TTC549 (cell line): ENCODE results near the gene ADAMTS14.

ENCODE experiments used
- FAIRE-seq: peaks from 2 replicates; lab custom pipeline; 2012; peaks lifted over from hg19 to GRCh38; lab: Jason Lieb, UNC

The ADAMTS14 gene

DNA sequence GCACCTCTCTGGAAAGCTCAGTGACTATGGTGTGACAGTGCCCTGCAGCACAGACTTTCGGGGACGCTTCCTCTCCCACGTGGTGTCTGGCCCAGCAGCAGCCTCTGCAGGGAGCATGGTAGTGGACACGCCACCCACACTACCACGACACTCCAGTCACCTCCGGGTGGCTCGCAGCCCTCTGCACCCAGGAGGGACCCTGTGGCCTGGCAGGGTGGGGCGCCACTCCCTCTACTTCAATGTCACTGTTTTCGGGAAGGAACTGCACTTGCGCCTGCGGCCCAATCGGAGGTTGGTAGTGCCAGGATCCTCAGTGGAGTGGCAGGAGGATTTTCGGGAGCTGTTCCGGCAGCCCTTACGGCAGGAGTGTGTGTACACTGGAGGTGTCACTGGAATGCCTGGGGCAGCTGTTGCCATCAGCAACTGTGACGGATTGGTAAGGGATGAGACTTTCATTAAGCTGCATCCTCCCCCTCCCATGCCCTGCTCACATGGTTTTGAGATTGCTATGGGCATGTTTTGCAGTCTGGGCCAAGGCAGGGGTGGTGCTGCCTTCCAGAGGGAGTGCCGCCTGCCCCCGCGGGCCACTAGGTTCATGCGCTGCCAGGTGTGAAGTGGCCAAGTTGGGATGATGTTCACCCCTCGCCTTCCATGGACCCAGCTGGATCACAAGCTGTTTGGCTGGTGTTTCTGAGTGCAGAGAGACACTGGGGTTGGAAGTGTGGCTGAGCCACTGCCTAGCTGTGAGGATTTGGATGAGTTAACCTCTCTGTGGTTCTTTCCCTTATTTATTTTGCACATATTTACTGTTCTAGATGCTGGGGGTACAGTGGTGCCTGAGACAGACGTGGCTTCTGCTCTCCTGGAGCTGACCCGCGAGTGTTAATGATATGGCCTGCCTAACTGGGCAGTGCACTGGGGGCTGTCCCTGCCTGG lies 2.5 kb downstream of the ADAMTS14 start:
- FAIRE-seq, result no peak

DNA sequence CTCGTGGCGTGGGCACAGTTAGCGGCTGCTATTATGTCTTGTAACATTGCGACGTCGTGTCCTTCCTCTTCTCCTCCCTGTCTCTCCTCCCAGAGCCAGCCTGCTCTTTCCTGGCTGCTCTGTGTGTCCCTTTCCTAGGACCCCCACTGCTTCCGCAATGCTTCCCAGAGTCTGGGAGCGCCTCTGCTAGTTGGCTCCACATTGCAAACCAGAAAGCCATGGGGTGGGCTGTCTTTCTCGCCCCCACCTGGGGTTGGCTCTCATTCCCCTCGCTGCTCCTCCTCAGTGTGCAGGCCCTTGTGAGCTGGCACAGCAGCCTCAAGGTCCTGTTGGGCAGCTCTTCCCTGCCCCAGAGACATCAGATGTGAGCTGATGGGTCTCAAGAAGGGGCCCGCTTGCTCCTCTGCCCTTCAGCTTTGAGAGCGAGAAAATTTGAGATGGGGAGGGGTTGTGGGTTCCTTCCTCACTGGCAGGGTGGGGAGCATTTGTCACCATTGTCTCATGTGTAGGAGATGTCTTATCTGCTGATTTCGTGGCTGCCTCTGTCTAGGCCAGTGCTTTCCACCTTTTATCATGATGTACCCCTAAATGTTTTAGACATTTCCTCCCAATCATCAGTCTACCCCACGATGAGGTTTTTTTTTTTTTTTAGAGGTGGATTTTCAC lies 3.3 kb downstream of the ADAMTS14 start:
- FAIRE-seq, result no peak

DNA sequence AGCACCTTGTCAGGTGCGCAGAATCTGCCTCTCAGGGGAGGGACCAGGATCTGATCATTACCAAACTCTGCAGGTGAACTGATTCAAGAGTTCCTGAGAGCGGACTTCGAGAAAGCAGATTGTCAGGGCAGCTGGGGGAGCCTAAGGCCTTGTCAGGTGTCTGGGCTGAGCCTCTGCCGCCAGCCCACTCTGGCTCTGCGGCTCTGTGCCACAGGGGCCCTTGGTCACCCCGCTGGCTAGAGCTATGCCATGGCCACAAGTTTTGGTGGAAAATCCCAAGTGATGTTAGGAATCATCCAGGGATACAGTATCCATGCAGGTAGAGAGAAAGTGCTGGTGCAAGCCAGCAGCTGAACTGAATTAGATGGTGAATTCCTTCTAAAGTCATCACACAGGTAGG lies 4.2 kb downstream of the ADAMTS14 start:
- no peak for FAIRE-seq

DNA sequence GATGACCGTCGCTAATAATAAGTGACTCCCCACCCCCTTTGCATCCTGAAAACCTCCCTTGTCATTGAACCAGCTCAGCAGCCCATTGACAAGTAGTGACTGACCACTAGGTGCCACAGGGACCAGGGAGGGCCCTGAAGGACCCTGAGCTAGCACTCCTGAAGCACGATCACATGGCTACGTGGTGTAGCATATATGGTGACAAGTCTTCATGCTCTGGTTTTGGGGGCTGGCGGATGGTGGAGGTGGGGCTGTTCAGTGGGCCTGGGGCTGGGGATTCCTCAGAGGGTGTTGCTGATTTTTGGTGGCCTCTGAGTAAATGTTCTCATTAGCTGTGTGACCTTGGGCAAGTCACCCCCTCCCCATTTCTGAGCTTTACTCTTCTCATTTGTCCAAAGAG lies 4.7 kb downstream of the ADAMTS14 start:
- no peak for FAIRE-seq

DNA sequence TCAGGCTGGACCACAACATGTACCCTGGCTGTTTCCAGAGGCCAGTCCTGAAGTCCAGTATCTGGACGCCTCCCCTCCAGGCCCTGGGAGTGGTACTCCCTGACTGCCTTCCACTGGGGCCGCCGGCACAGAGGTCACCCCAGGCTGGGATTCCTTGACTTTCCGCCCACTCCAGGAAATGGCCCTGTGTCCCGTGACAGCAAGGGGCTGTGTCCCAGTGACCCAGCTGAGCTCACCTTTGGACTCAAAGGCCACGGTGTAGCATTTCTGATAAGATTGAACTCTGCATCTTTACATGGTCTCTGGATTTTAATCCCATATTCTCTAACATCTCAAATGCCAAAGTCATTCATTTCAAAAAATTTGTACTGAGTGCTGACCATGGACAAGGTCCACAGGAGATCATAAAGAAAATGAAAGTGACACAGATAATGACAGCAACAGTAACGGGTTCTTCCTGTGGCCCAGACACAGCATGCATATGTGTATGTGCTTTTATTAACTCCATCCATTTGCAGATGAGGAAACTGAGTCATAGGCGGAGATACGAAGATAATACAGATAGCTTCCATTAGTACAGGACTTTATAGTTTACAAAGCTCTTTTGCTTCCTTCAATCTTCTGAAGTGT lies 5.4 kb downstream of the ADAMTS14 start:
- FAIRE-seq, result no peak

DNA sequence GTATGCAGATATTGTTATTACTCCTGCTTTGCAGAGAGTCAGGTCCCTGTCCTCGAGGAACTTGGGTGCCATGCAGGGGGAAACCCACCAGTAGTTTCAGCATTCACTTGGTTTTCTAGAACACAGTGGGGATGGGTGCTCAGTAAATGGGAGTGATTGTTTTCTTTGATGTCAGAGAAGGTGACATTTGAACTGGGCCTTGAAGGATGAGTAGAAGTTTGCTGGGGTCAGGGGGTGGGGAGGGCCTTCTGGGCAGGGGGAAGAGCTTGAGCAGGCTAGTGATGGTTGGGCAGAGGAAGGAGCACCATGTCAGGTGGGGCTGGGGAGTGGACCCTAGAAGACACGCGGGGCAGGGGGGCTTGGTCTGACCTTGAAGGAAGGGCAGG lies 5.9 kb downstream of the ADAMTS14 start:
- no peak for FAIRE-seq

DNA sequence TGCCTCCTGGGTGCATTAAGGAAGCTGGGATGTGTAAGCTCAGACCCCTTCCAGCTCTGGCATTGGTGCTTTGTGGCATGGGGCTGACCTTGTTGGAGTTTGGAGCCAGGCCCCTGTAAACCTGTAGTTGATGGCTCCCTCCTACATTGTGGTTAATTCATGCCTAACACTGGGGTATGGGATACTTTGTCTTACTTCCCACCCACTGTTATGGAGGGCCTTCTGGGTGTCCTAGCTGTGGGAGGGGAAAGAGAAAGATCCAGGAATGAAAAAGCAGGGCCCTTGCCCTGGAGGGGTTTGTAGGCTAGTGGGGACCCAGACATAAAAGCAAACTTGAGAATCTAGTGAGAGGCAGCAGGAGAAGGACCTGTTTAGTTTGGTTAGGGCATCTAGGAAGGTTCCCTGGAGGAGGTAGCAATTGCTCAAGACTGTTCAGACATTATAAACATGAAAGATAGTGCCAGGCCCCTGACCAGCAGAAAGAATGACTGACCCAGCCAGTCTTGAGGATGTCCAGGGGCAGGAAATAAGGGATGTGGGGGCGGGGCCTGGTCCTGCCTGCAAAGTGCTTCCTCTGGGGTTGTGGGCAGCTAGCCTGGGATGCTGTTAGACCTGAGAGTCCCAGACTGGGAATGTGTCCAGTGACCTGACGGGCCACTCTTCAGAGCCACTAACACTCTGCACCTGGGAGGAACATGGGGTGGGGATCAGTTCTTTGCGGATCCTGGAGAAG lies 6.6 kb downstream of the ADAMTS14 start:
- no peak for FAIRE-seq

DNA sequence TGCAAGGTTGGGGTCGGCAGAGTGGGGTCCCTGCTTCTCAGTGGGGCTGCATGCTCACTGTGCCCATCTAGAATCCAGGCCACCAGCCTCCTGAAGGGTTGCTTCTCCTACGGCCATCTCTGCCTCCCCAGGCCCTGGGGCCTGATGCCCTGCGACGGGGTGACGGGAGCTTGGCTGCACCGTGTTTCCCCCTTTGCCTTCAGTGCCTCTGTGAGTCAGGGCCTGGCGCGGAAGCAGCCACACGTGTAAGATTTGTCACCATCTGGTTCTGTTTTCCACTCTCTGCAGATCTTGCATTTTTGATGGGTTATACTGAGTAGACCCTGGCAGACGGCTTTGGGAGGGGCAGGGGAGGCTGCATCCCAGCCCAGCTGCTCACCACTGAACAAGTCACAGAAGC lies 7.2 kb downstream of the ADAMTS14 start:
- FAIRE-seq, result no peak

DNA sequence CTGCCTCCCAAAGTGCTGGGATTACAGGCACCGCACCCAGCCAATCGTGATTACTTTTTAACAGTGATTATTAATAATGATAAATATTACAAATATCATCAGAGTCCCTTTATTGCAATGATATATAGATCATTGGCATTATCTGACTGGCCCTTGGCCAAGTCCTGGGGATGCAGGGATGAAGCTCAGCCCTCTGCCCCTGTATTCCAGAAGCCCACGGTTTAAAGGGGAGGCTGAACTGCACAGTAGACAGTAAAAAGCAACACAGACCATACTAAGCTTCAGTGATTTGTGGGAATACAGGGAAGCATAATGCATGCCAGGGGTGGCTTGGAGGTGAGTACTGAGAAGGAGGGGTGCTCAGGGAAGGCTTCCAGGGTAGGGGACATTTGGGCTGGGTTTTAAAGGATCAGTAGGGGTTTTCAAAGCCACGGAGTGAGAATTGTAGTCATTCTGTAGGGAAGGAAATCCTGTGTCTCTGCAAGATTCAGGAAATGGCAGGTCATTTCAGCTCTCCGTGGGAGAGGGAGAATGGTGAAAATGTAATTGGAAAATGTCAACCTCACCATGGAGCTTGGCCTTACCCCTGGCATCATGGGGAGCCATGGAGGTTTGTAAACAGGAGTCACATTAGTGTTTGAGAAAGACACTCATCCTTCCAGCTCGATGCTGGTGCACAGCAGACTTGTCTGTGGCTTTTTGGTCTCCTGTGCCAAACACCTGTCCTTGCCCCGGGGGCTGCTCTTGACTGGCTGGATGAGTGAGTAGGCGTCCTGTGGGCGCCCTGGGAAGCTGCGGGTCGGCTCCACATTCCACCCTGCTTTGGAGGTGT lies 8.8 kb downstream of the ADAMTS14 start:
- no peak for FAIRE-seq

DNA sequence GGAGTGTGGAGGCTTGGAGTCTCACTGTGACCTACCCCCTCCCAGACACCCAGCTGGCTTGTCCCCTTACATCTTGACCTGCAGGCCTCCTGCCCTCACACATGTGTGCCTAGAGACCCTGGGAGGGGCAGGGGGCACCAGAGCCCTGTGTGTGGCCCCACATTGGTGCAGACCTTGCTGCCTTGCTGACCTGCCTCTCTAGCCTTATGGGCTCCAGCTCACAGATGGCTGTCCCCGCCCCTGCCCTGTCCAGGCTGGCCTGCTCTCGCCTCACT lies 9.4 kb downstream of the ADAMTS14 start:
- FAIRE-seq, result no peak

DNA sequence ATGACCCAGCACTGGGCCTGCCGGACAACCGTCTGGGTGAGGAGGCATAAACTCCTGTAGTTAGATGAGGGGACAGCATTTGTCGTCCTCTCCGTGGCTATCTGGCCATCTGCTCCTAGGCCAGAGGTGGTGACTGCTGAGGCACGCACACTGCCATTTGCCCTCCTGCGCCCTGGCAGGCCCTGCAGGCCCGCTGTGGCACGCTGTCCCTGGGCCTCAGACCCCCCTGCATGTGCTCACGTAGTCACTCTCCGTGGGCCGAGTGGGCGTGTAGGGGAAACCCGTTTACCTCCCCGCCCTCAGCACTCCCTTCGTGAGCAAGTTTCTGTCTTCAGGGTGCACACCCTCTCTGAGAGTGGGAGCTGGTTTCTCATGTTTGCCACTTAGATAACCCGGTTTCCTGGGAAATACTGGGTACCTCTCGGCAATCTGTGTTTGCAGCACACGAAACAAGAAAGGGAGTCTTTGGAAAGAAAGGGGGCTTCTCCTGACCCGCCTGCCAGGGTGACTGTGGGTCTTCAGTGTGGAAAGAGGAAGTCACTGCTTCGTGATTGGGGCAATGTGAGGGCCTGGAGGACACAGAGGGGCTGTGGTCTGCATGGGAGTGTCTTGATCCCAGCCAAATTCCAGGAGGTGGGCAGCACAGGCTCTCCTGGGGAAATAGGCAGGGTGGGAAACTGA lies 10.8 kb downstream of the ADAMTS14 start:
- FAIRE-seq, result no peak

DNA sequence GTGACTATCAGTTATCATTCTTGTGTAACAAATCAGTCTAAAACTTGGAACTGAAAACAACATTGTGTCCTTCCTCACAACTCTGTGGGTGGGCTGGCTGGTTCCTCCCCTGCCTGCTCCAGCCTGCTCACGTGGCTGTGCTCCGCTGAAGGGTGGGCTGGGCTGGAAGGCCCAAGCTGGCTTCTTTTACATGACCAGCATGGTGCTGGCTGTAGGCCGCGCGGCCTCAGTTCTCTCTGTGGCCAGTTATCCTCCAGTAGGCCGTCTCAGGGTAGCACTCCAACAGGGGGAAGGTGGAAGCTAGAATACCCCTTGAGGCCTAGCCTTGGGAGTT lies 11.3 kb downstream of the ADAMTS14 start:
- FAIRE-seq, result no peak

DNA sequence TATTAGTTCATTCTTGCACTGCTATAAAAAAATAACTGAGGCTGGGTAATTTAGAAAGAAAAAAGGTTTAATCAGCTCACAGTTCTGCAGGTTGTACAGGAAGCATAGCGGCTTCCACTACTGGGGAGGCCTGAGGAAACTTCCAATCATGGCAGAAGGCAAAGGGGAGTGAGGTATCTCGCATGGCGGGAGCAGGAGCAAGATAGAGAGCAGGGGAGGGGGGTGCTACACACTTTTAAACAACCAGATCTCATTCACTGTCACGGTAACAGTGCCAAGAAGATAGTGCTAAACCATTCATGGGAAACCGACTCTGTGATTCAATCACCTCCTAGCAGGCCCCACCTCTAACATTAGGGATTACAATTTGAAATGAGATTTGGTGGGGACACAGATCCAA lies 11.6 kb downstream of the ADAMTS14 start:
- FAIRE-seq, result no peak

DNA sequence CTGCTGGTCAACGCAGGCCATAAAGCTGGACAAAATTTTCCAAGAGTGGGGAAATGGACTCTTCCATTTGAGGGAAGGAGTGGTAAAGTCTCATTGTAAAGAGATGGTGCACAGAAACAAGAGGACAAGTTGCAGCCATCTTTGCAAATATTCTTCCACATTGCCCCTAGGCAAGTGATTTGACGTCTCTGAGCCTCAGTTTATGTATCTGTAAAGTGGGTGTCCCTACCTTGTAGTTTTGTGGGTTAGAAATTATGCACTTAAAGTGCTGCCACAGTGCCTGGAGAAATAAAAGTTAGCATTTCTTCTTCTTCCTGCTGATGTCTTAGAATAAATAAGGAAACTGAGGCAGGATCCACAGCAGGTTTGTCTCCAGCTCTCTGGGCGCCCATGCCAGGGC lies 12.1 kb downstream of the ADAMTS14 start:
- no peak for FAIRE-seq

DNA sequence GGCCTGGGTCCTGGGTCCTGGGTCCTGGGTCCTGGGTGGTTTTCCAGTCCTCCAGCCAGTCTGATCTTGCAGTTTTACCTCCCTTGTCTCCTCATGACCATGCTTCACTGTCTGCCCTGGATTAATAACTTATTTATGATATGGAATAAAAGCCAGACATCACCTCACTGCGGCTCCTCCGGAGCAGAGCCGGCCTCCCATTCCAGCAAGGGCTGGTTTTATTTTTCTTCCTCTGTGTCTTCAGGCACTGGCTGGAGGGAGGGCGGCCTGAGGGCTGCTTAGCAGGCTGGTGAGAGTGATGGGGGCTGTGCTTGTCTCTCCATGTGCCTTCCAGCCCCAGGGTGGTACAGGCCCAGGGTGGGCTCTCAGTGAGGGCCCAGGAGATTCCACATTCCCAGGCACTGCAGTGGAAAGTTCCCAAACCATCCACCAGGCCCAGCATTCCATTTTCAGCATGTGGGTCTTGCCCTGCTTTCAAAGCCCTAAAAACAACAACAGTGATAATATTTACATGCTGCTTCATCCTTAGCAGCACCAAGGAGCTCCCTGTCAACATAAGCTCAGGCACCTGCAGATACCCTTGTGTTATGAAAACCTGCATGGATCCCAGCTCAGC lies 12.6 kb downstream of the ADAMTS14 start:
- FAIRE-seq, result no peak

DNA sequence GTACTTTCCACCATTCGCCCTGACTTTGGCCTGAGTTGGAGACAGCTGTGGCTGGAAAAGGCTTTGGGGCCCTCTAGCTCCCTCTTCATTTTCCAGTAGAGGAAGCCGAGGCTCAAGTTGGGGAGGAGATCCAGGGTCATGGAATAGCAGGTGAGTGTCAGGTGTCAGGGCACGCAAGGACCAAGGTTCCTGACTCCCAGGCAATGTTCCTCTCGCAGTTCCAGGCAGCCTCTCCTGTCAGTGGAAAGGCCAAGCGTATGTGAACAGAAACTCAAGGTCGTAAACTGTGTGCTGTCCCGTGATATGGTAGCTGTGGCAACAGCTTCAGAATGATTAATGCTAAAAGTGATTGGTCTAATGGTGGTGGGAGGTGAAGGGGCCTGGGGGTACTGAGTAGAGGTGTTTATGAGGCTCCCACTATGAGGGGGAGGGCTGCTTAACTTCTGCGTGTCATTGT lies 13.2 kb downstream of the ADAMTS14 start:
- FAIRE-seq, result no peak

DNA sequence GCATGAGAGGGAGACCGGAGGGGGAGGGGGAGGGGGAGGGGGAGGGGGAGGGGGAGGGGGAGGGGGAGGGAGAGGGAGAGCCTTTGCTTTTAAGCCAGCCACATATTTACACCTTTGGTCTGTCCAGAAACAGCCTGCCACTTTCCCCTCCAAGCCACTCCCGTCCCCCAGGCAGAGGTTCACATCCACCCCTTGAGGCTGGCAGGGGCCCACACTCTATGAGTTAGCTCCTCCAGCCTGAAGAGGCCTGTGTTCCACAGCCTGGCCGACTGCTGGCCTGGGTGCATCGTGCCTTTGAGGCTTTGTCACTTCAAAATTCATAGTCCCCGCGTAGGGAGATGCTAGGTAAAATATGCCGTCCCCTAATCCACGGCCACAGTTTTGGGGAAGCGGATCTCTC lies 16.5 kb downstream of the ADAMTS14 start:
- no peak for FAIRE-seq

DNA sequence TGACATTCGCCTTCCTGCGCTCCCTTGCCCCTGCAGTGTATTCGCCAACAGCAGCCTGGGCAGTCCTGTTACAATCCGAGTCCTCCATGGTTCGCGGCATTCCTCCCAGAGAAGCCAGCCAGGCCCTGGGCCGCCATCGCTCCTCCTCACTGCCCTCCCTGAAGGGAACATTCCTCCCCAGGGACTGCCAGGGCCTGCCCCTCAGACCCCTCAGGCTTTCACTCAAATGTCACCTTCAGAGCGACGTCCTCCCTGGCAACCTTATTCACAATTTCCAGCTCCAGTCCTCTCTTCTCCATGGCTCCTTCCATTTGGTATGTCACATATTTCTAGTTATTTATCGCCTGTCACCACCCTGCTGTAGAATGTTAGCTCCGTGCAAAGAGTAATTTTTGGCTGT lies 17.4 kb downstream of the ADAMTS14 start:
- FAIRE-seq, result no peak

DNA sequence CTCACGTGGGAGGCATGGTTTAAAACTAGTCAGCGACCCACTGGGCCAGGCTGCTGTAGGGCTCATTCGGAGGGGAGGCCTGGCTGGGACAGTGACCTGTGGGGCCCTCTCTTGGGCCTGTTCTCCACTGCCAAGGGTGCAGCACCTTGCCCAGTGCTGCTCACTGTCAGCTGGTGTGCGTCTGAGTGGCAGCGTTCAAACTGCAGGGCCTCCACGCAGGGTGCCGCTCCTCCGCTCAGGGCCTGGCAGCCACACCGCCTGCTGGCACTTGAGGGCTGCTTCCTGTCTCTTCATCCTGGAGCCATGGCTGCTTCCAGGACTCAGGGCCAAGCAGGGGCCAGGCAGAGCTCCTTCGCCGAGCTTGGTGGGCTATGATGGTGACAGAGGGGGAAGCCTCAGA lies 18.3 kb downstream of the ADAMTS14 start:
- no peak for FAIRE-seq

DNA sequence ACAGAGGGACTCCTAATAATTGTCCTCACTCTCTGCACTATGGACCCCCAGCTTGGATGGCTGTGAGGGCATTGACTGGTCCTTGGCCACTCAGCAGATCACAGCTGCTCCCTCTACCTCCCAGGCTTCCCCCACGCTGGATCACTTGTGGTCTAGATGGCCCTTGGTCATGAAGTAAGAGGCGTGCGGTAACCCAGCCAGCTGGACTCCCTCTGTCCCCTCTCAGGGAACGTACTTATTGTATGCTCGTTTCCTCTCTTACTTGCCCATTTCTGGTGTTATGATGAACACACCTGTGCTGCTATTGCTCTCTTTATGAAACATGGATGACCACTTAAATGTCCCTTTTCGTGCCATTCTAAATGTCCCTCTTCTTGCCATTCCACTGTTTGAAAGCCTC lies 19.3 kb downstream of the ADAMTS14 start:
- no peak for FAIRE-seq

DNA sequence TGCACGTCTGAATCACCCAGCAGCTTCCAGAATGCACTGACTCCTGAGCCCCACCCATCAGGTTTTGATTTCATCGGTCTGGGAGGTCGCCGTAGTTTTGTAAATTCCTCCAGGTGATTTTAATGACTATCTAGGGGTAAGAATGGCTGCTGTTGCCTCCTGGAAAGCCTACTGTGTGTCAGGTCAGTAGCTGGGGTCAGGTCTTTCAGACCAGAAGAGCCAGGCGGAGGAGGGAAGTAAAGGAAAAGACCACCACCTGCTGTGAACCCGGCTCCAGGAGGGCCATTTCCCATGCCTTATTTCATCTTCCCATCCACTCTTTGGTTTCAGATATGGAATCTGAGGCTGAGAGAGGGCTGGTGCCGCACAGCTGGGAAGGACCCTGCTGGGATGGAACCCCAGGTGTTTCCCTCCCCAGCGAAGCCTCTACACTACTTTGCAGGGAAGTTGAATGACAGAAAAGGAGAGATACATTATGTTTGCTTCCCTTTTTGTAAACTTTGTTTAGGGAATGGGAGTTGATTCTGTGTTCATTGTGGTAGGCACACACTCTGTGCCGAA lies 19.8 kb downstream of the ADAMTS14 start:
- FAIRE-seq, result no peak
